Measurements from ENCODE around the gene EFCC1. TPM values are rescaled to one million over a fixed set of nuclear protein-coding genes. Genes with fewer than 3 reads are reported as not detected.

The EFCC1 gene
- total RNA-seq, 1 donor from 2014 or later = 0.67 TPM

- no peak for DNase-seq (ENCODE audit: low spot score in 2 of 2, unreplicated experiment in 2 of 2)
- Mint-ChIP-seq H3K4me1 (no peaks in the 10 kb centered on the region), H3K4me3 (no peak overlapping the region), H3K9me3 (no peaks in the 10 kb centered on the region), H3K36me3 (no peaks in the 10 kb centered on the region), H3K27me3 (ENCODE audit: low read depth) (peaks cover 12% of the 10 kb centered on the region), H3K27ac (no peak overlapping the region)
- TF ChIP-seq, protein P1, sequence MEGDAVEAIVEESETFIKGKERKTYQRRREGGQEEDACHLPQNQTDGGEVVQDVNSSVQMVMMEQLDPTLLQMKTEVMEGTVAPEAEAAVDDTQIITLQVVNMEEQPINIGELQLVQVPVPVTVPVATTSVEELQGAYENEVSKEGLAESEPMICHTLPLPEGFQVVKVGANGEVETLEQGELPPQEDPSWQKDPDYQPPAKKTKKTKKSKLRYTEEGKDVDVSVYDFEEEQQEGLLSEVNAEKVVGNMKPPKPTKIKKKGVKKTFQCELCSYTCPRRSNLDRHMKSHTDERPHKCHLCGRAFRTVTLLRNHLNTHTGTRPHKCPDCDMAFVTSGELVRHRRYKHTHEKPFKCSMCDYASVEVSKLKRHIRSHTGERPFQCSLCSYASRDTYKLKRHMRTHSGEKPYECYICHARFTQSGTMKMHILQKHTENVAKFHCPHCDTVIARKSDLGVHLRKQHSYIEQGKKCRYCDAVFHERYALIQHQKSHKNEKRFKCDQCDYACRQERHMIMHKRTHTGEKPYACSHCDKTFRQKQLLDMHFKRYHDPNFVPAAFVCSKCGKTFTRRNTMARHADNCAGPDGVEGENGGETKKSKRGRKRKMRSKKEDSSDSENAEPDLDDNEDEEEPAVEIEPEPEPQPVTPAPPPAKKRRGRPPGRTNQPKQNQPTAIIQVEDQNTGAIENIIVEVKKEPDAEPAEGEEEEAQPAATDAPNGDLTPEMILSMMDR (IDR thresholded peaks at IDR 0.05; ENCODE audit: unreplicated experiment) = no peak
These were observed 17.6 kb upstream of the EFCC1 start for GRCh38 chr3:128983293-128984069.

- Mint-ChIP-seq H3K4me3 (no peak overlapping the region), H3K4me1 (no peaks in the 10 kb centered on the region), H3K27ac (no peak overlapping the region), H3K36me3 (no peaks in the 10 kb centered on the region), H3K9me3 (no peaks in the 10 kb centered on the region), H3K27me3 (ENCODE audit: low read depth) (peaks cover 10% of the 10 kb centered on the region)
- no peak for DNase-seq (ENCODE audit: low spot score in 2 of 2, unreplicated experiment in 2 of 2)
- TF ChIP-seq, protein P1 (IDR thresholded peaks at IDR 0.05; ENCODE audit: unreplicated experiment) = no peak
These were observed 16.5 kb upstream of the EFCC1 start for GRCh38 chr3:128984596-128984995.

DNA sequence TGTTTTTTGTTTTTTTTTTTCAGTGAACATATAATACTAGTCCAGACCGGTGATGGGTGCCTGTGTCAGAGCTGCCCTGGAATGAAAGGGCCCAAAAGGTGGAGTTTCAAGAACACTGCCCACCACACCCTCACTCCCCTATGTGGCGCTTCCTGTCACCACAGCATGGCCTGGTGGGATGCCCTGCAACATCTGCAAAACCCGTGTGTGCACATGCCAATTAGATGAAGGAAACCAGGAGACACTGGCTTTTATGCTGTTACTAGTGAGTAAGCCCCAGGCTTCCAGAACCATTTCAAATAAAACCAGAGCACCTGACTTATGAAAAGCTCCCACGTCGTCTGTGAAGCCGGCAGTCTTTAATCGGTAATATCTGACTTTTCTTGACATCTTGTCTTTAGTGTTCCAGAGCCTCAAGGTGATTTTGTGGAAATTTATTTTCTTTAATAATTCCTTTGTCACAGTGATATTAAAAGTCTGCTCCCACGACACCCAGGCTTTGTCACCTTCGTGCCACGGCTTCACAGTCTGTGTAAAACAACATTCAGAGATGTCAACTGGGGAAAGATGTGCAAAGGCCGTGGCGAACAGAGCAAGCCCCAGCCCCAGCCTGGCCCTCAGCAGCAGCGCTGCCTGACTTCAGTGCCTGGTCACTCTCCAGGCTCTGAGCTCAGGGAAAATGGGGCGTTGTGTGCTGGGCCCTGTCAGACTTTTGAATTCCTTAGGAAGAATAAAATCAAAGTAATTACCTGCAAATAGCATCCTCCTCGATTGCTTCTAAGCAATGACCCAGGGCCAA is 13.6 kb upstream of the EFCC1 start:
- no peak overlapping the region for H3K4me3 Mint-ChIP-seq
- H3K27ac Mint-ChIP-seq = no peak overlapping the region
- TF ChIP-seq, protein P1 (IDR thresholded peaks at IDR 0.05; ENCODE audit: unreplicated experiment) = no peak
- no peaks in the 10 kb centered on the region for H3K36me3 Mint-ChIP-seq
- no peak for DNase-seq (ENCODE audit: low spot score in 2 of 2, unreplicated experiment in 2 of 2)
- H3K27me3 Mint-ChIP-seq (ENCODE audit: low read depth) = peaks cover 14% of the 10 kb centered on the region
- H3K4me1 Mint-ChIP-seq = no peaks in the 10 kb centered on the region
- no peaks in the 10 kb centered on the region for H3K9me3 Mint-ChIP-seq

DNA sequence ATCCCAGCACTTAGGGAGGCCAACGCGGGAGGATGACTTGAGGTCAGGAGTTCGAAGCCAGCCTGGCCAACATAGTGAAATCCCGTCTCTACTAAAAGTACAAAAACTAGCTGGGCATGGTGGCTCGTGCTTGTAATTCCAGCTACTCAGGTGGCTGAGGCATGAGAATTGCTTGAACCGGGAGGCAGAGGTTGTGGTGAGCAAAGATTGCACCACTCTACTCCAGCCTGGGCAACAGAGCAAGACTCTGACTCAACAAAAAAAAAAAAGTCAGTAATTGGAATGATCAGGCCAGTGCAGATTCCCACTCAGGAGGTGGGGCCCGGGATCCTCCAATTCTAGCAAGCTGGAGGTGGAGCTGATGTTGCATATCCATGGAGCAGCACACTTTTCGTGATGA is 12.8 kb upstream of the EFCC1 start:
- Mint-ChIP-seq H3K27ac (no peak overlapping the region), H3K27me3 (ENCODE audit: low read depth) (peaks cover 18% of the 10 kb centered on the region), H3K36me3 (no peaks in the 10 kb centered on the region), H3K4me1 (peaks cover 6% of the 10 kb centered on the region), H3K9me3 (no peaks in the 10 kb centered on the region), H3K4me3 (no peak overlapping the region)
- TF ChIP-seq, protein P1 (IDR thresholded peaks at IDR 0.05; ENCODE audit: unreplicated experiment) = no peak
- DNase-seq (ENCODE audit: low spot score in 2 of 2, unreplicated experiment in 2 of 2) = no peak

DNA sequence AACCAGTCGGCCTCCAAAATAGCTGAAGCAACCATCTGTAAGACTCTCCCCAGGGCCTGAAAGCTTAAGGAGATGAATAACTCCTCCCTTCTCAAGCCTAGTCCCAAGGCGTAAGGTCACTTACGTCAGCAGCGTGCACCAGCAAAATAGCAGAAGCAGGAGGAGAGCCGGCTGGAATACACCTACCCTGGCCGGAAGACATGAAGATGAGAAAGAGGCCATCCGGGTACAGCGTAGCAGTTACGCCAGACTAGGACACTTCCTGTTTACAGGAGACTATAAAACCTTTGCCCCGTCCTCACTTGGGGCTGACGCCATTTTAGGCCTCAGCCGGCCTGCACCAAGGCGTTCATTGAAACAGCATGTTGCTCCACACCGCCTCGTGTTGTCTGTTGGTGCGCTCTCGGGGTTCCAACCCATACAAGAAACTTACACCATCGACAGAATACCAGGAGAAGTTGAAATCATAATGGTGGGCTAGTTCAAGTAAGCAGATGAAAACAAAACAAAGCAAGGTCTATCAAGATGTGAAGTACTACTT is 9.7 kb upstream of the EFCC1 start:
- DNase-seq (ENCODE audit: low spot score in 2 of 2, unreplicated experiment in 2 of 2) = no peak
- Mint-ChIP-seq H3K36me3 (no peaks in the 10 kb centered on the region), H3K27ac (no peak overlapping the region), H3K27me3 (ENCODE audit: low read depth) (peaks cover 37% of the 10 kb centered on the region), H3K9me3 (no peaks in the 10 kb centered on the region), H3K4me1 (peaks cover 13% of the 10 kb centered on the region), H3K4me3 (no peak overlapping the region)
- TF ChIP-seq, protein P1 (IDR thresholded peaks at IDR 0.05; ENCODE audit: unreplicated experiment) = no peak
